Measurements from ENCODE around the gene CHMP3.

- TF ChIP-seq EZH2 (IDR thresholded peaks at IDR 0.05) (no peak), POLR2A (IDR thresholded peaks at IDR 0.05; ENCODE audit: borderline replicate concordance, extremely low read depth, insufficient read depth, insufficient read length) (no peak), JUND (IDR thresholded peaks at IDR 0.05) (no peak), CEBPB (IDR thresholded peaks at IDR 0.05; ENCODE audit: low read depth) (no peak), YY1 (IDR thresholded peaks at IDR 0.05; ENCODE audit: extremely low read depth, insufficient replicate concordance, low read depth, low read length) (no peak), POLR2AphosphoS5 (IDR thresholded peaks at IDR 0.05; ENCODE audit: low read depth, low read length) (no peak), RAD21 (IDR thresholded peaks at IDR 0.05; ENCODE audit: low read depth) (no peak), SP1 (IDR thresholded peaks at IDR 0.05; ENCODE audit: low read depth) (no peak), EZH2phosphoT487 (IDR thresholded peaks at IDR 0.05; ENCODE audit: borderline replicate concordance) (no peak), TCF7L2 (IDR thresholded peaks at IDR 0.05; ENCODE audit: borderline replicate concordance, extremely low read depth, insufficient read depth, insufficient read length) (no peak), REST (IDR thresholded peaks at IDR 0.05; ENCODE audit: low read depth) (no peak)
- TF ChIP-seq, protein P1, sequence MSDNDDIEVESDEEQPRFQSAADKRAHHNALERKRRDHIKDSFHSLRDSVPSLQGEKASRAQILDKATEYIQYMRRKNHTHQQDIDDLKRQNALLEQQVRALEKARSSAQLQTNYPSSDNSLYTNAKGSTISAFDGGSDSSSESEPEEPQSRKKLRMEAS (IDR thresholded peaks at IDR 0.05), result no peak
- TF ChIP-seq, protein P2, sequence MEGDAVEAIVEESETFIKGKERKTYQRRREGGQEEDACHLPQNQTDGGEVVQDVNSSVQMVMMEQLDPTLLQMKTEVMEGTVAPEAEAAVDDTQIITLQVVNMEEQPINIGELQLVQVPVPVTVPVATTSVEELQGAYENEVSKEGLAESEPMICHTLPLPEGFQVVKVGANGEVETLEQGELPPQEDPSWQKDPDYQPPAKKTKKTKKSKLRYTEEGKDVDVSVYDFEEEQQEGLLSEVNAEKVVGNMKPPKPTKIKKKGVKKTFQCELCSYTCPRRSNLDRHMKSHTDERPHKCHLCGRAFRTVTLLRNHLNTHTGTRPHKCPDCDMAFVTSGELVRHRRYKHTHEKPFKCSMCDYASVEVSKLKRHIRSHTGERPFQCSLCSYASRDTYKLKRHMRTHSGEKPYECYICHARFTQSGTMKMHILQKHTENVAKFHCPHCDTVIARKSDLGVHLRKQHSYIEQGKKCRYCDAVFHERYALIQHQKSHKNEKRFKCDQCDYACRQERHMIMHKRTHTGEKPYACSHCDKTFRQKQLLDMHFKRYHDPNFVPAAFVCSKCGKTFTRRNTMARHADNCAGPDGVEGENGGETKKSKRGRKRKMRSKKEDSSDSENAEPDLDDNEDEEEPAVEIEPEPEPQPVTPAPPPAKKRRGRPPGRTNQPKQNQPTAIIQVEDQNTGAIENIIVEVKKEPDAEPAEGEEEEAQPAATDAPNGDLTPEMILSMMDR (IDR thresholded peaks at IDR 0.05 in 2 of 3, conservative IDR thresholded peaks at IDR 0.05 in 1 of 3; ENCODE audit: borderline replicate concordance in 1 of 3, insufficient read depth in 1 of 3, low read depth in 2 of 3, low read length in 2 of 3), result no peak
Observed at GRCh38 chr2:86512892-86513291, 50.4 kb downstream of the CHMP3 start.

Measured in HCT116 (cell line).